Kidney epithelial cell (primary cell): ENCODE measurements around the gene LAMC2. TPM values are rescaled to one million over a fixed set of nuclear protein-coding genes. Genes with fewer than 3 reads are reported as not detected.

Source experiments
- DNase-seq: peaks from one replicate; pipeline ENCODE4 v3.0.0-alpha.2; 2010; ENCODE audit warnings: low read depth
- H3K27me3 ChIP-seq: 2 replicates; pipeline ENCODE4 v1.6.0; 2011; ENCODE audit warnings: low read length; ENCODE audit not compliant: control insufficient read depth, insufficient read depth
- H3K36me3 ChIP-seq: 2 replicates; pipeline ENCODE4 v1.5.1; 2011; ENCODE audit warnings: low read length; ENCODE audit not compliant: control insufficient read depth, insufficient read depth
- H3K4me3 ChIP-seq: 2 replicates; pipeline ENCODE4 v1.5.1; 2011; ENCODE audit warnings: low read depth, mild to moderate bottlenecking, control low read depth, low read length
- total RNA-seq: library from RNA; depleted of rRNA; stranded (reverse); fragments of >200 nt; gene quantifications from 2 replicates; pipeline ENCODE4 v1.2.3, GENCODE V29; 2015
- TF ChIP-seq, protein P1 (sequence below): IDR thresholded peaks from 2 replicates; pipeline ENCODE4 v1.5.1; 2011; ENCODE audit warnings: mild to moderate bottlenecking, moderate library complexity, low read length, control low read depth, inconsistent platforms; ENCODE audit not compliant: insufficient read depth, poor library complexity, severe bottlenecking

LAMC2 gene
- total RNA-seq, 1 donor from 2014 or later = 1,180 TPM

DNA sequence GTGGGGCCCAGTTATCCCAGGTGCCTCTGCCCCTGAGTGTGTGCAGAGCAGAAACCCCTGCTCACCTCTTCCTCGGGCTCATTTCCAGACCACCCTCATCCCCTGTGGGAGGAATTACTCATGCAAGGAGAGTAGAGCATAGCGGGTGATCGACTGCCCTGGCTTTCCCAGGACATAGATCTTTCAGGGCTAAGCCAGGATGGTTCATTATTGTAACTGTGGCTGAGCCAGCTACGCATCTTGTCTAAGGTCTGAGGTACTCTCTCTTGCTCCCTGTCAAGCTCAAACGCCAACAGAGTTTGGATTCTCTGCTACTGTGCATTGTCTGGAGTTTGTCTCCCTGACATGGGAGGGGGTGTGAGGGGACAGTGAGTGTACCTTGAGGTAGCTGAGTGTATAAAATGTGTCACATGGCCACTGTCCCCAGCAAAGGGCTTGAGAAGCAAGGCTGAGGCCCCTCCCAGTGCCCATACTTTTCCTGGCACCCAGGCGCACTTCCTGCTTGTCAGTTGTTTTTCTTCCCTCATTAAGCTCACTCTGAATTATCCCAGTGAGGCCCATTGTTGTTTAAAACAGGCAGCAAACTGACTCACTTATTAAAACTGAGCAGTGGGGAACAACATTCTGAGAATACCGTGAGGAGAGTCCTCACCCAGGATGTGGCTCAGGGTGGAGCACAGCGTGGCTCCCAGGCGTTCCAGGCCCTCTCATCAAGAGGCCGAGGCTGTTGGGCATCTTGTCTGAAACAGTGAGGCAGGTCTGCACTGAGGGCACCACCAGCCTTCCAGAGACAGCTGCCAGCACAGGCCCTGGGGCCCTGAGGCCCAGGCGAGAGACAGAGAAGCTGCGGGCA, 92.9 kb downstream of the LAMC2 start:
- DNase-seq = peak; percentile 48
- no peaks in the 10 kb centered on the region for H3K27me3 ChIP-seq
- TF ChIP-seq, protein P1, sequence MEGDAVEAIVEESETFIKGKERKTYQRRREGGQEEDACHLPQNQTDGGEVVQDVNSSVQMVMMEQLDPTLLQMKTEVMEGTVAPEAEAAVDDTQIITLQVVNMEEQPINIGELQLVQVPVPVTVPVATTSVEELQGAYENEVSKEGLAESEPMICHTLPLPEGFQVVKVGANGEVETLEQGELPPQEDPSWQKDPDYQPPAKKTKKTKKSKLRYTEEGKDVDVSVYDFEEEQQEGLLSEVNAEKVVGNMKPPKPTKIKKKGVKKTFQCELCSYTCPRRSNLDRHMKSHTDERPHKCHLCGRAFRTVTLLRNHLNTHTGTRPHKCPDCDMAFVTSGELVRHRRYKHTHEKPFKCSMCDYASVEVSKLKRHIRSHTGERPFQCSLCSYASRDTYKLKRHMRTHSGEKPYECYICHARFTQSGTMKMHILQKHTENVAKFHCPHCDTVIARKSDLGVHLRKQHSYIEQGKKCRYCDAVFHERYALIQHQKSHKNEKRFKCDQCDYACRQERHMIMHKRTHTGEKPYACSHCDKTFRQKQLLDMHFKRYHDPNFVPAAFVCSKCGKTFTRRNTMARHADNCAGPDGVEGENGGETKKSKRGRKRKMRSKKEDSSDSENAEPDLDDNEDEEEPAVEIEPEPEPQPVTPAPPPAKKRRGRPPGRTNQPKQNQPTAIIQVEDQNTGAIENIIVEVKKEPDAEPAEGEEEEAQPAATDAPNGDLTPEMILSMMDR = no peak
- no peak overlapping the region for H3K4me3 ChIP-seq
- H3K36me3 ChIP-seq = no peaks in the 10 kb centered on the region

GRCh38 chr1:183279835-183280234, 93.8 kb downstream of the LAMC2 start:
- no peak for DNase-seq
- Histone ChIP-seq H3K4me3 (no peak overlapping the region), H3K36me3 (no peaks in the 10 kb centered on the region), H3K27me3 (no peaks in the 10 kb centered on the region)
- TF ChIP-seq, protein P1 = no peak

- no peak for DNase-seq
- Histone ChIP-seq H3K4me3 (no peak overlapping the region), H3K36me3 (no peaks in the 10 kb centered on the region), H3K27me3 (no peaks in the 10 kb centered on the region)
- TF ChIP-seq, protein P1 = no peak
These were observed 95.0 kb downstream of the LAMC2 start for GRCh38 chr1:183281039-183281438.

- TF ChIP-seq, protein P1 = peak; percentile 89
- no peaks in the 10 kb centered on the region for H3K27me3 ChIP-seq
These were observed 95.6 kb downstream of the LAMC2 start for GRCh38 chr1:183281553-183282091.

GRCh38 chr1:183282101-183282855, 96.2 kb downstream of the LAMC2 start:
- DNase-seq = no peak
- TF ChIP-seq, protein P1 = no peak

More at GRCh38 chr1:183281553-183282091, 95.6 kb downstream of the LAMC2 start:
- H3K36me3 ChIP-seq = no peaks in the 10 kb centered on the region
- H3K4me3 ChIP-seq = no peak overlapping the region
- DNase-seq = peak; percentile 61

More at GRCh38 chr1:183282101-183282855, 96.2 kb downstream of the LAMC2 start:
- no peaks in the 10 kb centered on the region for H3K36me3 ChIP-seq
- H3K4me3 ChIP-seq = no peak overlapping the region
- H3K27me3 ChIP-seq = no peaks in the 10 kb centered on the region
